ENCODE data around the gene PLA2G6. TPM values are rescaled to one million over a fixed set of nuclear protein-coding genes. Genes with fewer than 3 reads are reported as not detected.

The PLA2G6 gene
- total RNA-seq, 1 experiment from 2014 or later = 16.2 TPM

DNA sequence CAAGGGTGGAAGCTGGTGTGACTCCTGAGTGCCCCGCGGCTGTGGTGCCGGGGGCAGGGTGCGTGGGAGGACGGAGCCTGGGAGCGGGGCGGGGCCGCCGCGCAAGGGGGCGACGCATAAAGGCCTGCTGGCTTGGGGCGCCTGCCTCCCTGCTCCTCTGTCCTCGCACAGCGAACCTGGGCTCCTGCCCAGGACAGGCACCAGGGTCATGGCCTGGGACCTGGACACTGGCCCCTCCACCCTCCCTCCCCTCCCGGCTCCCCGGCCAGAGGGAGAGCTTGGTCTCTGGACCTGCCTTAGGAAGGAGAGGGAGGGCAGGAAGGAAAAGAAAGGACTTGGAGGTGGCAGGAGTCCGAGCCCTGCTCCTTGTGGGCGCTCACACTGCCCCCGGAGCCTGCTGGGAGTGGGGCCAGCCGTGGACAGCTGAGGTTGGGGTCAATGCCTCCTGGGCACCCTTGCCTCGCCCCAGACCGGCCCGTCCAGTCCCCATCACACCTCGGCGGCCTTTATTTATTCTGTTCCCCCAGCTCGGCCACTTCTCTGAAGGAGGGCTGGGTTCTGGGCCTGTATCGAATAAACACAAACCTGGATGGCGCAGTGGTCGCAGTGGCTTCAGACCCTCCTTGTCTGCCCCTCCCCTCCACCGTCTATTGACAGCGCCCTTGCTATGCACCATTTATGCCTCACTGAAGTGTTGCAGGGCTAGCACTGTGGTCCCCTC is 106.4 kb downstream of the PLA2G6 start:
- ATAC-seq (no peak), DNase-seq (ENCODE audit: low read depth, low spot score) (no peak)
- H3K27me3 ChIP-seq (ENCODE audit: control insufficient read depth, insufficient read depth, low read length) = no peaks in the 10 kb centered on the region
- in situ Hi-C loops (cut with HindIII; ENCODE audit: low pct_unique_long_range_greater_than_20kb, low sequenced_read_pairs) (no loop called here), intact Hi-C loops (cut with micrococcal nuclease; ENCODE audit: unreplicated experiment) (no loop called here)
- H3K9me3 ChIP-seq (ENCODE audit: control insufficient read depth, insufficient read depth, low read depth, low read length) = no peaks in the 10 kb centered on the region
- no TSS peak for BruUV-seq (replicated peaks)
- ChIA-PET CTCF (no interaction called here), POLR2A (no interaction called here)
- H3K4me3 ChIP-seq (ENCODE audit: low read depth in 2 of 2, low read length in 2 of 2) = no peak overlapping the region
- no peak overlapping the region for H3K27ac ChIP-seq (ENCODE audit: low read length)
- H3K4me1 ChIP-seq (ENCODE audit: control insufficient read depth, insufficient read depth, low read length) = no peaks in the 10 kb centered on the region
- TF ChIP-seq POLR2AphosphoS5 (IDR thresholded peaks at IDR 0.05; ENCODE audit: low read depth, low read length) = no peak
- TF ChIP-seq, protein P1, sequence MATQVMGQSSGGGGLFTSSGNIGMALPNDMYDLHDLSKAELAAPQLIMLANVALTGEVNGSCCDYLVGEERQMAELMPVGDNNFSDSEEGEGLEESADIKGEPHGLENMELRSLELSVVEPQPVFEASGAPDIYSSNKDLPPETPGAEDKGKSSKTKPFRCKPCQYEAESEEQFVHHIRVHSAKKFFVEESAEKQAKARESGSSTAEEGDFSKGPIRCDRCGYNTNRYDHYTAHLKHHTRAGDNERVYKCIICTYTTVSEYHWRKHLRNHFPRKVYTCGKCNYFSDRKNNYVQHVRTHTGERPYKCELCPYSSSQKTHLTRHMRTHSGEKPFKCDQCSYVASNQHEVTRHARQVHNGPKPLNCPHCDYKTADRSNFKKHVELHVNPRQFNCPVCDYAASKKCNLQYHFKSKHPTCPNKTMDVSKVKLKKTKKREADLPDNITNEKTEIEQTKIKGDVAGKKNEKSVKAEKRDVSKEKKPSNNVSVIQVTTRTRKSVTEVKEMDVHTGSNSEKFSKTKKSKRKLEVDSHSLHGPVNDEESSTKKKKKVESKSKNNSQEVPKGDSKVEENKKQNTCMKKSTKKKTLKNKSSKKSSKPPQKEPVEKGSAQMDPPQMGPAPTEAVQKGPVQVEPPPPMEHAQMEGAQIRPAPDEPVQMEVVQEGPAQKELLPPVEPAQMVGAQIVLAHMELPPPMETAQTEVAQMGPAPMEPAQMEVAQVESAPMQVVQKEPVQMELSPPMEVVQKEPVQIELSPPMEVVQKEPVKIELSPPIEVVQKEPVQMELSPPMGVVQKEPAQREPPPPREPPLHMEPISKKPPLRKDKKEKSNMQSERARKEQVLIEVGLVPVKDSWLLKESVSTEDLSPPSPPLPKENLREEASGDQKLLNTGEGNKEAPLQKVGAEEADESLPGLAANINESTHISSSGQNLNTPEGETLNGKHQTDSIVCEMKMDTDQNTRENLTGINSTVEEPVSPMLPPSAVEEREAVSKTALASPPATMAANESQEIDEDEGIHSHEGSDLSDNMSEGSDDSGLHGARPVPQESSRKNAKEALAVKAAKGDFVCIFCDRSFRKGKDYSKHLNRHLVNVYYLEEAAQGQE (IDR thresholded peaks at IDR 0.05; ENCODE audit: insufficient read depth in 1 of 2, low read depth in 2 of 2, low read length in 1 of 2) = no peak
- no peak for TF ChIP-seq SIN3A (IDR thresholded peaks at IDR 0.05; ENCODE audit: borderline replicate concordance, insufficient read depth, low read depth, low read length)
- TF ChIP-seq TCF7L2 (IDR thresholded peaks at IDR 0.05; ENCODE audit: low read depth, low read length) = no peak
- TF ChIP-seq, protein P2, sequence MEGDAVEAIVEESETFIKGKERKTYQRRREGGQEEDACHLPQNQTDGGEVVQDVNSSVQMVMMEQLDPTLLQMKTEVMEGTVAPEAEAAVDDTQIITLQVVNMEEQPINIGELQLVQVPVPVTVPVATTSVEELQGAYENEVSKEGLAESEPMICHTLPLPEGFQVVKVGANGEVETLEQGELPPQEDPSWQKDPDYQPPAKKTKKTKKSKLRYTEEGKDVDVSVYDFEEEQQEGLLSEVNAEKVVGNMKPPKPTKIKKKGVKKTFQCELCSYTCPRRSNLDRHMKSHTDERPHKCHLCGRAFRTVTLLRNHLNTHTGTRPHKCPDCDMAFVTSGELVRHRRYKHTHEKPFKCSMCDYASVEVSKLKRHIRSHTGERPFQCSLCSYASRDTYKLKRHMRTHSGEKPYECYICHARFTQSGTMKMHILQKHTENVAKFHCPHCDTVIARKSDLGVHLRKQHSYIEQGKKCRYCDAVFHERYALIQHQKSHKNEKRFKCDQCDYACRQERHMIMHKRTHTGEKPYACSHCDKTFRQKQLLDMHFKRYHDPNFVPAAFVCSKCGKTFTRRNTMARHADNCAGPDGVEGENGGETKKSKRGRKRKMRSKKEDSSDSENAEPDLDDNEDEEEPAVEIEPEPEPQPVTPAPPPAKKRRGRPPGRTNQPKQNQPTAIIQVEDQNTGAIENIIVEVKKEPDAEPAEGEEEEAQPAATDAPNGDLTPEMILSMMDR (IDR thresholded peaks at IDR 0.05) = no peak
- H3K36me3 ChIP-seq (ENCODE audit: control insufficient read depth, insufficient read depth, low read length) = no peaks in the 10 kb centered on the region

DNA sequence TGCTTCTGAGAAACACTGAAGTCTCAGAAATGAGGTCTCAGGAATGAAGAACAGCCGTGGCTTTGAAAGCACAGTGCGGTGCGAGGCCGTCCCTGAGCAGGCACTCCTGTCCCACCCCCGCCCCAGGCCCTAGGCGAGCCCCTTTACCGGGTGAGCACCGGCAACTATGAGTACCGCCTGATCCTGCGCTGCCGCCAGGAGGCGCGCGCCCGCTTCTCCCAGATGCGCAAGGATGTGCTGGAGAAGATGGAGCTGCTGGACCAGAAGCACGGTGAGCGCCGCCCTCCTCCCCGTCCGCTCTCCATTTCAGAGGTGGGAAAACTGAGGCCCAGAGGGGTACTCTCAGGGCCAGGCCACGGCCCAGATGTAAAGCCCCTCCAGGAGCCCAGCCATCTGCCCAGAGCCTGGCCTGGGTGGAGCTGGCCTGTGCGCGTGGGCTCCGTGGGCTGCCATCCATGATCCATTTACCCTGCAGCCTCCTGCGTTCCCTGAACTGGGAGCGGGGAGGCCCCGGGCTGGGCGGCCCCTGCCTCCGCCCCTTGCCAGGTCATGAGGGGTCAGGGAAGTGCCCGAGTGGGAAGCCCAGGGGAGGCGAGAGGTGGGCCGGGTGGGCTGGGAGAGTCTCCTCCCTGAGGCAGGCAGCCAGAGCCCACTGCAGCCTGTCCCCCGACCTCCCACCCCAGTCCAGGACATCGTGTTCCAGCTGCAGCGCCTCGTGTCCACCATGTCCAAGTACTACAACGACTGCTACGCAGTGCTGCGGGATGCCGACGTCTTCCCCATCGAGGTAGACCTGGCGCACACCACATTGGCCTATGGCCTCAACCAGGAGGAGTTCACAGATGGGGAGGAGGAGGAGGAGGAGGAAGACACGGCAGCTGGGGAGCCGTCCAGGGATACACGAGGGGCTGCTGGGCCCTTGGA is 107.2 kb downstream of the PLA2G6 start:
- Histone ChIP-seq H3K36me3 (ENCODE audit: control insufficient read depth, insufficient read depth, low read length) (no peaks in the 10 kb centered on the region), H3K27ac (ENCODE audit: low read length) (no peak overlapping the region), H3K4me3 (ENCODE audit: low read depth in 2 of 2, low read length in 2 of 2) (no peak overlapping the region), H3K9me3 (ENCODE audit: control insufficient read depth, insufficient read depth, low read depth, low read length) (no peaks in the 10 kb centered on the region), H3K27me3 (ENCODE audit: control insufficient read depth, insufficient read depth, low read length) (no peaks in the 10 kb centered on the region), H3K4me1 (ENCODE audit: control insufficient read depth, insufficient read depth, low read length) (no peaks in the 10 kb centered on the region)
- ATAC-seq (no peak), DNase-seq (ENCODE audit: low read depth, low spot score) (no peak)
- CTCF ChIA-PET = interaction anchor here (0.7 kb wide), 1 partner anchor 80 kb away, joined by 7 read pairs; no protein-coding TSS in a partner anchor
- intact Hi-C loops (cut with micrococcal nuclease; ENCODE audit: unreplicated experiment) (no loop called here), in situ Hi-C loops (cut with HindIII; ENCODE audit: low pct_unique_long_range_greater_than_20kb, low sequenced_read_pairs) (no loop called here)
- TF ChIP-seq SIN3A (IDR thresholded peaks at IDR 0.05; ENCODE audit: borderline replicate concordance, insufficient read depth, low read depth, low read length) (no peak), TCF7L2 (IDR thresholded peaks at IDR 0.05; ENCODE audit: low read depth, low read length) (no peak), POLR2AphosphoS5 (IDR thresholded peaks at IDR 0.05; ENCODE audit: low read depth, low read length) (no peak)
- TF ChIP-seq, protein P1 (IDR thresholded peaks at IDR 0.05; ENCODE audit: insufficient read depth in 1 of 2, low read depth in 2 of 2, low read length in 1 of 2) = no peak
- TF ChIP-seq, protein P2 (IDR thresholded peaks at IDR 0.05) = no peak
- POLR2A ChIA-PET = interaction anchor here (0.5 to 0.7 kb wide), 3 partner anchors 29 to 323 kb away, joined by 3 to 11 read pairs (median 3); no protein-coding TSS in a partner anchor
- no TSS peak for BruUV-seq (replicated peaks)
